ENCODE results near the gene DUOX1.
"Not testable (repeated sequence)": the region's sequence is repeated elsewhere in the genome, so short reads cannot be mapped to it uniquely, and the experiment has no call there.

Gene DUOX1

GRCh38 chr15:45121706-45122417 lies 7.9 kb upstream of the DUOX1 start:
- DNase-seq, result peak; percentile 86

GRCh38 chr15:45122719-45123118 lies 7.1 kb upstream of the DUOX1 start:
- no peak for DNase-seq

GRCh38 chr15:45123397-45123796 lies 6.4 kb upstream of the DUOX1 start:
- no peak for DNase-seq

- peak; percentile 12 for DNase-seq
These were observed 3.1 kb upstream of the DUOX1 start for GRCh38 chr15:45126535-45127158.

- no peak for DNase-seq
These were observed 689 bp upstream of the DUOX1 start for GRCh38 chr15:45128971-45129639.

GRCh38 chr15:45130291-45131000 lies 652 bp downstream of the DUOX1 start:
- DNase-seq, result no peak

- no peak for DNase-seq
These were observed 1.7 kb downstream of the DUOX1 start for GRCh38 chr15:45131510-45131909.

- no peak for DNase-seq
These were observed 3.2 kb downstream of the DUOX1 start for GRCh38 chr15:45132844-45133560.

GRCh38 chr15:45133561-45133920 lies 3.7 kb downstream of the DUOX1 start:
- no peak for DNase-seq

- no peak for DNase-seq
These were observed 4.3 kb downstream of the DUOX1 start for GRCh38 chr15:45134046-45134445.

GRCh38 chr15:45134682-45135604 lies 5.1 kb downstream of the DUOX1 start:
- no peak for DNase-seq

- not testable (repeated sequence) for DNase-seq
These were observed 6.0 kb downstream of the DUOX1 start for GRCh38 chr15:45135705-45136377.

GRCh38 chr15:45136378-45136764 lies 6.6 kb downstream of the DUOX1 start:
- no peak for DNase-seq

- no peak for DNase-seq
These were observed 7.9 kb downstream of the DUOX1 start for GRCh38 chr15:45137703-45138102.

- no peak for DNase-seq
These were observed 9.3 kb downstream of the DUOX1 start for GRCh38 chr15:45138814-45139765.

GRCh38 chr15:45139770-45140169 lies 10.0 kb downstream of the DUOX1 start:
- no peak for DNase-seq

- no peak for DNase-seq
These were observed 10.9 kb downstream of the DUOX1 start for GRCh38 chr15:45140557-45141250.

GRCh38 chr15:45141386-45141785 lies 11.6 kb downstream of the DUOX1 start:
- DNase-seq, result no peak

- DNase-seq, result no peak
These were observed 13.3 kb downstream of the DUOX1 start for GRCh38 chr15:45143056-45143455.

Data from fibroblast of skin of right quadriceps (primary cell).